IPS-NIHi11 (cell line): ENCODE results near the gene ALPK3.

Experiments used
- DNase-seq: peaks from one replicate; pipeline ENCODE4 v3.0.0; 2012; ENCODE audit warnings: mixed read lengths, low spot score

The ALPK3 gene

GRCh38 chr15:84816694-84817465 lies at the start of gene ALPK3:
TSS of gene ALPK3 (plus strand) at chr15:84817356. CDS start at chr15:84817453, 97 bp downstream.
- peak; percentile 85 for DNase-seq

DNA sequence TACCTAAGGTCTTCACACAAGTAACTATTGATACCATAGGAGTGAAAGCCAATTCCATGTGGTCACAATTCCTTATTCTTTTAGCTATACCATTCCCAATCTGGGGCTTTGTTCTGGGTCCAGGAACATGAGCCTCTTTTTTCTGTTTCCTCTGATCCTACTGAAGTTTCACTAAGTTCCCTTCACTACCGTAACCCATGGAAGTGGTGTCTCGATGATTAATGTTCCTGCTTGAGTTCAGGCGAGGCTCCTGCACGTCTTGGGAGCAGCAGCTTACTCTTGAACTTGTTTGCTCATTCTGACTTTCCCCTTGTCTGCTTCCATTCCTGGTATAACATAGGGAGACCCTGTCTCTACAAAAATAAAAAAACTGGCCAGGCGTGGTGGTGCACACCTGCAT lies 45.1 kb upstream of the ALPK3 start:
- no peak for DNase-seq

GRCh38 chr15:84772467-84772866 lies 44.7 kb upstream of the ALPK3 start:
- DNase-seq: no peak

- DNase-seq: no peak
Measured at GRCh38 chr15:84773716-84774115, 43.4 kb upstream of the ALPK3 start.

DNA sequence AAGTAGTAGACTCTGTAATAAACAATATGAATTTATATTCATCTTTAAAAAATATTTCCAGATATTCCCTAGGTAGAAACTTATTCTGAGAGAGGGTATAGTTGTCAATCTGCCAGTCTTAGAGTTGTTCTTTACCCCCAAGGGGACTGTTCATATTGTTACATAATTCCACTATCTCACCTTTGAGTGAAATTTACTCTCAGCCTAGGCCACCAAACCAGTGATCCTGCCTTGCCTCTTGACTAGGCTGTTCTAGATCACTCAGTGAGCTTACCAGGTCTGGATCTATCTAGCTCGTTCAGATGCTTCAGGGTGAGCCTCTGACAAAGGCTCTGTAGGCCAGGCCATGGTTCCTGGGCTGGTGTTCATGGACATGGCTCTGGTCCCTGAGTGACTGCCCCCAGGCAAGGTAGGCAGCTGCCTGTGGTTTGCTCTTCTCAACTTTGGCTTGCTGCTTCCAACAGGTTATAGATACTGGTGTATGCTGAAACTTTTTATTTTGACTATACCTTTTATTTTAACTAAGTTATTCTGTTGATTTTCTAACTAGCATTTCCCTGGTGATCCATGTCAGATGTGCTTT lies 41.2 kb upstream of the ALPK3 start:
- DNase-seq: no peak

GRCh38 chr15:84778194-84778593 lies 39.0 kb upstream of the ALPK3 start:
- peak; percentile 34 for DNase-seq

GRCh38 chr15:84780492-84780891 lies 36.7 kb upstream of the ALPK3 start:
- DNase-seq: no peak

GRCh38 chr15:84781495-84781894 lies 35.7 kb upstream of the ALPK3 start:
- DNase-seq: no peak

- no peak for DNase-seq
Measured at GRCh38 chr15:84782346-84782745, 34.8 kb upstream of the ALPK3 start.

DNA sequence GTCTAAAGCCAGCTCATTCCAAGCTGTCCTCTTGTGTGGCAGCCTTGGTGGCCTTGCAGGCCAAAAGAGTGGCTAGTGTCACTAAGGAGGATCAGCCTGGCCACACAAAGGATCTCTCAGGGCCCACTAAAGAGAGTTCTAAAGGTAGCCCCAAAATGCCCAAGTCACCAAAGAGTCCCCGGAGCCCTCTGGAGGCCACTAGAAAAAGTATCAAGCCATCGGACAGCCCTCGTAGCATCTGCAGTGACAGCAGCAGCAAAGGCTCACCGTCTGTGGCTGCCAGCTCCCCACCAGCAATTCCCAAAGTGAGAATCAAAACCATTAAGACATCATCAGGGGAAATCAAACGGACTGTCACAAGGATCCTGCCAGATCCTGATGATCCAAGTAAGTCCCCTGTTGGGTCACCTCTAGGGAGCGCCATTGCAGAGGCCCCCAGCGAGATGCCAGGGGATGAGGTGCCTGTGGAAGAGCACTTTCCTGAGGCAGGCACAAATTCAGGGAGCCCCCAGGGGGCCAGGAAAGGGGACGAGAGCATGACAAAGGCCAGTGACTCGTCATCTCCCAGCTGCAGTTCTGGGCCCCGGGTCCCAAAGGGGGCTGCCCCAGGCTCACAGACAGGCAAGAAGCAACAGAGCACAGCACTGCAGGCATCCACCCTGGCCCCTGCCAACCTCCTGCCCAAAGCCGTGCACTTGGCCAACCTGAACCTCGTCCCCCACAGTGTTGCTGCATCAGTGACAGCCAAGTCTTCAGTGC lies 33.5 kb upstream of the ALPK3 start:
- DNase-seq: peak; percentile 52

- DNase-seq: no peak
Measured at GRCh38 chr15:84784262-84784661, 32.9 kb upstream of the ALPK3 start.

DNA sequence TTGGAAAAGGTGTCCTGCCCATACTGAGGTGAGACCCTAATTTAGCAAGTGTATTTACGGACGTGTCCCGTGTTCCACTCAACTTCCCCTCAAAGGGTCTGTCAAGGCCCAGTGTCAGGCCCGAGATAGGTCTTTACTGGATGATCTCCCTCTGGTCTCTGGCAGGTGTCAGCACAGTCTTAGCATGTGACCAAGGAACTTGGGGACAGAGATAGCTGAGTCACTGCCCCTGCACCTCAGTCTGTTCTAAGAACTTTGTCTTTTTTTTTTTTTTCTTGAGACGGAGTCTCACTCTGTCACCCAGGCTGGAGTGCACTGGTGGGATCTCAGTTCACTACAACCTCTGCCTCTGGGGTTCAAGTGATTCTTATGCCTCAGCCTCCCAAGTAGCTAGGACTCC lies 32.1 kb upstream of the ALPK3 start:
- DNase-seq: no peak

- DNase-seq: no peak
Measured at GRCh38 chr15:84788500-84788899, 28.7 kb upstream of the ALPK3 start.

DNA sequence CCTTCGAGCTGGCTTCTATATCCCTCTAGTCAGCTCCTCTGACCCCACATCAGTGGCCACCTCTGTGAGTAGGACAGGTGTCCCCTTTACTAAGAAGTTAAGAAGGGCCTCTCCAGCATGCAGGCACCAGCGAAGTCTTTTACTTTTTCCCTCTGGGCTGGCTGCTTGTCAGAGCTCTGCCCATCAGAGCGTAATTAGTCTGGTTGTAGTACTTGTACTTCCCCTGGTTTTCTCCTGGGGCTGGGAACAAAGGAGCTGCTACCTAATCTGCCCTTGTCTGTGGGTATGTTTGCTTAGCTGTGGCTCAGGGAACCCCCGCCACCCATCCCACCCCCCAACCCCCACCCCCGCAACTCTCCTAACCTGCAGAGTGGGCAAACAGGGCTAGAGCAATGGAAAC lies 27.4 kb upstream of the ALPK3 start:
- no peak for DNase-seq

- DNase-seq: no peak
Measured at GRCh38 chr15:84790676-84791075, 26.5 kb upstream of the ALPK3 start.

- no peak for DNase-seq
Measured at GRCh38 chr15:84791763-84792162, 25.4 kb upstream of the ALPK3 start.

- no peak for DNase-seq
Measured at GRCh38 chr15:84793431-84794161, 23.6 kb upstream of the ALPK3 start.

DNA sequence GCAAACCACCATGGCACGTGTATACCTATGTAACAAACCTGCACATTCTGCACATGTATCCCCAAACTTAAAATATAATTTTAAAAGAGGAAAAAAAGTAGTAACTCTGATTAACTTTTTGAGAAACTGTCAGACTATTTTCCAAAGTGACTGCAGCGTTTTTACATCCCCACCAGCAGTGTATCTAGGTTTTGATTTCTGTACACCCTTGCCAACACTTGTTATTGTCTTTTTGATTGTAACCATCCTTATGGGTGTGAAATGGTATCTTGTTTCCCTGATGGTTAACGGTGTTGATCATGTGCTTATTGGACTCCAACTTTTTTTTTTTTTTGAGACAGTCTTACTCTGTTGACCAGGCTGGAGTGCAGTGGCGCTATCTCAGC lies 23.0 kb upstream of the ALPK3 start:
- no peak for DNase-seq

- DNase-seq: no peak
Measured at GRCh38 chr15:84795186-84795585, 22.0 kb upstream of the ALPK3 start.

GRCh38 chr15:84797212-84797611 lies 19.9 kb upstream of the ALPK3 start:
- no peak for DNase-seq

GRCh38 chr15:84797801-84798200 lies 19.4 kb upstream of the ALPK3 start:
- DNase-seq: no peak

GRCh38 chr15:84798436-84798946 lies 18.7 kb upstream of the ALPK3 start:
- DNase-seq: no peak
